ENCODE results near the gene EPB41L4B.

DNA sequence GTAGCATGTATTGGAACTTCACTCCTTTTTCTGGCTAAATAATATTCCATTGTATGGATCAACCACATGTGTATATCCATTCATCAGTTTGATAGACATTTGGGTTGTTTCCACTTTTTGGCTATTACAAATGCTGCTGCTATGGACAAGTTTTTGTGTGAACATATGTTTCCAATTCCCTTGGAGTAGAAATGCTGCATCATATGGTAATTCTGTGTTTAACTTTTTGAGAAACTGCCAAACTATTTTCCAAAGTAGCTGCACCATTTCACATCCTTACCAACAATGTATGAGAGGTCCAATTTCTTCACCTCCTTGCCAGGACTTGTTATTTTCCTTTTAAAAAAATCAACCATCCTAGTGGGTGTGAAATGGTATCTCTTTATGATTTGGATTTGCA is 162.2 kb downstream of the EPB41L4B start:
- TF ChIP-seq POLR2A (IDR thresholded peaks at IDR 0.05; ENCODE audit: extremely low read depth, insufficient read length), result no peak
- TF ChIP-seq, protein P1, sequence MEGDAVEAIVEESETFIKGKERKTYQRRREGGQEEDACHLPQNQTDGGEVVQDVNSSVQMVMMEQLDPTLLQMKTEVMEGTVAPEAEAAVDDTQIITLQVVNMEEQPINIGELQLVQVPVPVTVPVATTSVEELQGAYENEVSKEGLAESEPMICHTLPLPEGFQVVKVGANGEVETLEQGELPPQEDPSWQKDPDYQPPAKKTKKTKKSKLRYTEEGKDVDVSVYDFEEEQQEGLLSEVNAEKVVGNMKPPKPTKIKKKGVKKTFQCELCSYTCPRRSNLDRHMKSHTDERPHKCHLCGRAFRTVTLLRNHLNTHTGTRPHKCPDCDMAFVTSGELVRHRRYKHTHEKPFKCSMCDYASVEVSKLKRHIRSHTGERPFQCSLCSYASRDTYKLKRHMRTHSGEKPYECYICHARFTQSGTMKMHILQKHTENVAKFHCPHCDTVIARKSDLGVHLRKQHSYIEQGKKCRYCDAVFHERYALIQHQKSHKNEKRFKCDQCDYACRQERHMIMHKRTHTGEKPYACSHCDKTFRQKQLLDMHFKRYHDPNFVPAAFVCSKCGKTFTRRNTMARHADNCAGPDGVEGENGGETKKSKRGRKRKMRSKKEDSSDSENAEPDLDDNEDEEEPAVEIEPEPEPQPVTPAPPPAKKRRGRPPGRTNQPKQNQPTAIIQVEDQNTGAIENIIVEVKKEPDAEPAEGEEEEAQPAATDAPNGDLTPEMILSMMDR (IDR thresholded peaks at IDR 0.05; ENCODE audit: low read depth, low read length), result no peak
- TF ChIP-seq, protein P2, sequence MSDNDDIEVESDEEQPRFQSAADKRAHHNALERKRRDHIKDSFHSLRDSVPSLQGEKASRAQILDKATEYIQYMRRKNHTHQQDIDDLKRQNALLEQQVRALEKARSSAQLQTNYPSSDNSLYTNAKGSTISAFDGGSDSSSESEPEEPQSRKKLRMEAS (IDR thresholded peaks at IDR 0.05; ENCODE audit: low read depth, low read length), result no peak
- no peak for TF ChIP-seq MYC (IDR thresholded peaks at IDR 0.05; ENCODE audit: low read depth, low read length)

Measured in NB4 (cell line).